Measurements from ENCODE around the gene HOMER1. TPM values are rescaled to one million over a fixed set of nuclear protein-coding genes. Genes with fewer than 3 reads are reported as not detected.

HOMER1 gene
- total and polyA plus RNA-seq, 2 donors (not counting 1 experiment from before 2014, with no cell fraction given) = 3.9 to 6.8 TPM

- DNase-seq (ENCODE audit: low read depth in 2 of 2) = no peak
- no peaks in the 10 kb centered on the region for H3K27me3 ChIP-seq (ENCODE audit: control insufficient read depth, insufficient read depth, low read length)
- H2AFZ ChIP-seq (ENCODE audit: low read length) = no peak overlapping the region
- H3K9me3 ChIP-seq (ENCODE audit: control insufficient read depth, insufficient read depth, low read depth, low read length) = no peaks in the 10 kb centered on the region
- TF ChIP-seq, protein P1, sequence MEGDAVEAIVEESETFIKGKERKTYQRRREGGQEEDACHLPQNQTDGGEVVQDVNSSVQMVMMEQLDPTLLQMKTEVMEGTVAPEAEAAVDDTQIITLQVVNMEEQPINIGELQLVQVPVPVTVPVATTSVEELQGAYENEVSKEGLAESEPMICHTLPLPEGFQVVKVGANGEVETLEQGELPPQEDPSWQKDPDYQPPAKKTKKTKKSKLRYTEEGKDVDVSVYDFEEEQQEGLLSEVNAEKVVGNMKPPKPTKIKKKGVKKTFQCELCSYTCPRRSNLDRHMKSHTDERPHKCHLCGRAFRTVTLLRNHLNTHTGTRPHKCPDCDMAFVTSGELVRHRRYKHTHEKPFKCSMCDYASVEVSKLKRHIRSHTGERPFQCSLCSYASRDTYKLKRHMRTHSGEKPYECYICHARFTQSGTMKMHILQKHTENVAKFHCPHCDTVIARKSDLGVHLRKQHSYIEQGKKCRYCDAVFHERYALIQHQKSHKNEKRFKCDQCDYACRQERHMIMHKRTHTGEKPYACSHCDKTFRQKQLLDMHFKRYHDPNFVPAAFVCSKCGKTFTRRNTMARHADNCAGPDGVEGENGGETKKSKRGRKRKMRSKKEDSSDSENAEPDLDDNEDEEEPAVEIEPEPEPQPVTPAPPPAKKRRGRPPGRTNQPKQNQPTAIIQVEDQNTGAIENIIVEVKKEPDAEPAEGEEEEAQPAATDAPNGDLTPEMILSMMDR (conservative IDR thresholded peaks at IDR 0.05 in 1 of 2, IDR thresholded peaks at IDR 0.05 in 1 of 2; ENCODE audit: low read depth in 1 of 2, low read length in 2 of 2) = no peak
- no peak for TF ChIP-seq EZH2 (IDR thresholded peaks at IDR 0.05; ENCODE audit: low read length, missing control alignments)
- H3K27ac ChIP-seq (ENCODE audit: insufficient read depth, low read length) = no peak overlapping the region
- H3K4me1 ChIP-seq (ENCODE audit: control insufficient read depth, extremely low read depth, insufficient read depth, low read length) = no peaks in the 10 kb centered on the region
- H3K79me2 ChIP-seq (ENCODE audit: control insufficient read depth, insufficient read depth, low read length) = no peaks in the 10 kb centered on the region
- H4K20me1 ChIP-seq (ENCODE audit: control insufficient read depth, extremely low read depth, insufficient read depth, low read length) = no peaks in the 10 kb centered on the region
- H3K9ac ChIP-seq (ENCODE audit: insufficient read depth, low read length) = no peak overlapping the region
- H3K36me3 ChIP-seq (ENCODE audit: control insufficient read depth, insufficient read depth, low read length) = no peaks in the 10 kb centered on the region
- H3K4me2 ChIP-seq (ENCODE audit: extremely low read depth, insufficient read depth, low read length) = no peak overlapping the region
- H3K4me3 ChIP-seq (replicated peaks in 1 of 4; ENCODE audit: control extremely low read depth in 1 of 4, insufficient read depth in 1 of 4, low read depth in 3 of 4, low read length in 4 of 4) = no peak overlapping the region
Measured at GRCh38 chr5:79527431-79527830, 13.5 kb upstream of the HOMER1 start.

GRCh38 chr5:79526928-79527327, 13.0 kb upstream of the HOMER1 start:
- no peak overlapping the region for H3K4me2 ChIP-seq (ENCODE audit: extremely low read depth, insufficient read depth, low read length)
- TF ChIP-seq EZH2 (IDR thresholded peaks at IDR 0.05; ENCODE audit: low read length, missing control alignments) = no peak
- TF ChIP-seq, protein P1 (conservative IDR thresholded peaks at IDR 0.05 in 1 of 2, IDR thresholded peaks at IDR 0.05 in 1 of 2; ENCODE audit: low read depth in 1 of 2, low read length in 2 of 2) = no peak
- no peak overlapping the region for H3K27ac ChIP-seq (ENCODE audit: insufficient read depth, low read length)
- no peaks in the 10 kb centered on the region for H3K79me2 ChIP-seq (ENCODE audit: control insufficient read depth, insufficient read depth, low read length)
- H4K20me1 ChIP-seq (ENCODE audit: control insufficient read depth, extremely low read depth, insufficient read depth, low read length) = no peaks in the 10 kb centered on the region
- no peak overlapping the region for H2AFZ ChIP-seq (ENCODE audit: low read length)
- no peak overlapping the region for H3K9ac ChIP-seq (ENCODE audit: insufficient read depth, low read length)
- H3K4me3 ChIP-seq (replicated peaks in 1 of 4; ENCODE audit: control extremely low read depth in 1 of 4, insufficient read depth in 1 of 4, low read depth in 3 of 4, low read length in 4 of 4) = no peak overlapping the region
- H3K27me3 ChIP-seq (ENCODE audit: control insufficient read depth, insufficient read depth, low read length) = no peaks in the 10 kb centered on the region
- H3K9me3 ChIP-seq (ENCODE audit: control insufficient read depth, insufficient read depth, low read depth, low read length) = no peaks in the 10 kb centered on the region
- no peaks in the 10 kb centered on the region for H3K4me1 ChIP-seq (ENCODE audit: control insufficient read depth, extremely low read depth, insufficient read depth, low read length)
- H3K36me3 ChIP-seq (ENCODE audit: control insufficient read depth, insufficient read depth, low read length) = no peaks in the 10 kb centered on the region
- no peak for DNase-seq (ENCODE audit: low read depth in 2 of 2)

- no peak for DNase-seq (ENCODE audit: low read depth in 2 of 2)
Measured at GRCh38 chr5:79526493-79526892, 12.6 kb upstream of the HOMER1 start.

More at GRCh38 chr5:79526493-79526892, 12.6 kb upstream of the HOMER1 start:
- H3K4me1 ChIP-seq (ENCODE audit: control insufficient read depth, extremely low read depth, insufficient read depth, low read length) = no peaks in the 10 kb centered on the region
- H3K27me3 ChIP-seq (ENCODE audit: control insufficient read depth, insufficient read depth, low read length) = no peaks in the 10 kb centered on the region
- no peak overlapping the region for H2AFZ ChIP-seq (ENCODE audit: low read length)
- H3K79me2 ChIP-seq (ENCODE audit: control insufficient read depth, insufficient read depth, low read length) = no peaks in the 10 kb centered on the region
- H3K9ac ChIP-seq (ENCODE audit: insufficient read depth, low read length) = no peak overlapping the region
- no peak overlapping the region for H3K4me3 ChIP-seq (replicated peaks in 1 of 4; ENCODE audit: control extremely low read depth in 1 of 4, insufficient read depth in 1 of 4, low read depth in 3 of 4, low read length in 4 of 4)
- H3K9me3 ChIP-seq (ENCODE audit: control insufficient read depth, insufficient read depth, low read depth, low read length) = no peaks in the 10 kb centered on the region
- H3K36me3 ChIP-seq (ENCODE audit: control insufficient read depth, insufficient read depth, low read length) = no peaks in the 10 kb centered on the region
- no peak overlapping the region for H3K27ac ChIP-seq (ENCODE audit: insufficient read depth, low read length)
- TF ChIP-seq EZH2 (IDR thresholded peaks at IDR 0.05; ENCODE audit: low read length, missing control alignments) = no peak
- H3K4me2 ChIP-seq (ENCODE audit: extremely low read depth, insufficient read depth, low read length) = no peak overlapping the region
- H4K20me1 ChIP-seq (ENCODE audit: control insufficient read depth, extremely low read depth, insufficient read depth, low read length) = no peaks in the 10 kb centered on the region
